GM19099 (cell line): Measurements from ENCODE around the gene LRGUK.

Source experiments
- POLR2A ChIP-seq: IDR thresholded peaks from 3 replicates; pipeline ENCODE4 v1.6.1; 2011; ENCODE audit warnings: low read depth; ENCODE audit not compliant: insufficient read length; ENCODE audit errors: extremely low read depth

The LRGUK gene

DNA sequence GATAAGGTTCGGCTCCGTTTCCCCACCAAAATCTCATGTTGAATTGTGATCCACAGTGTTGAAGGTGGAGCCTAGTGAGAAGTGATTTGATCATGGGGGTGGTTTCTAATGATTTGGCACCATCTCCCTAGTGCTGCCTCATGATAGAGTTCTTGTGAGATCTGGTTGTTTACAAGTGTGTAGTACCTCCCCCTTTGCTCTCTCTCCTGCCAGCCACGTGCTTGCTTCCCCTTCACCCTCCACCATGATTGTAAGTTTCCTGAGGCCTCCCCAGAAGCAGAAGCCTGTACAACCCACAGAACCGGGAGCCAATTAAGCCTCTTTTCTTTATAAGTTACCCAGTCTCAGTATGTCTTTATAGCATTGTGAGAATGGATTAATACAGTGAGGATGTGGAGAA lies 12.1 kb upstream of the LRGUK start:
- TF ChIP-seq POLR2A: no peak

DNA sequence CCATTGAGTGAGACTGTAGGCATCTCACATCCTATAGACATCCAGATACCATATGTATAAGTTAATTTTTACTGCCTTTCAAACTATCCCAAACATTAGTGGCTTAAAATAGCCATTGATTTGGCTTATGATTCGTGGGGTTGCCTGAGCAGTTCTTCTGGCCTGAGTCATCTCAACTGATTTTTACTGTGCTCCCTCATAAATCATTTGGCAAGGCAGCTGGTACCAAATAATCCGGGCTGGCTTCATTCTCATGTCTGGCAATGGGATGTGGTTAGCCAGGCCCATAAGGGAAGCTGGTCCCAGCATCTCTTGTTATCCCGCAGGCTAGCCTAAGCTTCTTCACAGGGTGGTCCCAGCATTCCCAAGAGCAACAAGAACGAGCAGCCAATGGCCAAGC lies 6.7 kb upstream of the LRGUK start:
- no peak for TF ChIP-seq POLR2A

DNA sequence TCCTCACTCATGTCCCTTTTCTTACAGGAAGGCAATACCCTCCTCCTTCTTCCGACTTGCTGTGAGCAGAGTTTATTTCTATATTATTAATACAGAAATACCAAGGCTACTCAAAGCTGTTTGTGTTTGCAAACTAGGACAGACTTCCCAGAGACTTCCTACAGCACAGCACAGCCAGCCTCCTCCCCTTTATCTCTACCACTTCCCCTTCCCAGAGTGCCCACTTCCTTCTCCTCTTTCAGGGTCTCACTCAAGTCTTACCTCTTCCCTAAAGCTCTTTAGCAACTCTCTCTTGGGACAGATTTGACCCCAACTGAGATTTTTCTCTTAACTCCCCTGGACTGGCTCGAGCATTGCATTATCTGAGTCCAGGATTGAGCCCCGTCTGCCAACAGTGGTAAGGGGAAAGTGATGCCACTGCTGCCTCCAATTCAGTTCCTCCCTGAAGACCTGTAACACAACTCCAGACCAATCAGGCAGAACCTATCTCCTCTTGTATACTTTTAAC lies 5.5 kb upstream of the LRGUK start:
- TF ChIP-seq POLR2A: no peak

DNA sequence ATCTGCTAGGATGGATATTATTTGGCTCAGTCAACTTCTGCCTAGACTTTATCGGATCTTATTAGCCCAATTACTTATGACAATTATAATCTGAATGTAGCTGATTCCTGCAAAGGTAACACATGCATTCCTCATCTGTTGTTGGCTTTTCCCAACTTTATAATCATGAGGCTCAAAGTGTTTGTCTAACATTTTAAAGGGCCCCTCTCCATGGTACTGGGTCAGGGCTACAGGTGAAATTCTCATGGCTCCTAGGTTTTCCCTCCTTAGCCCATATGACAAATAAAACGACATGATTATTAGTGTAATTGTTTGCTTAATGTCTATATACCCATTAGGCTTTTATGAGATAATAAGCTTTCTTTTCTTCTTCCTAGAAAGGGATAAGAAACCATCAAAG lies 4.2 kb upstream of the LRGUK start:
- TF ChIP-seq POLR2A: no peak

DNA sequence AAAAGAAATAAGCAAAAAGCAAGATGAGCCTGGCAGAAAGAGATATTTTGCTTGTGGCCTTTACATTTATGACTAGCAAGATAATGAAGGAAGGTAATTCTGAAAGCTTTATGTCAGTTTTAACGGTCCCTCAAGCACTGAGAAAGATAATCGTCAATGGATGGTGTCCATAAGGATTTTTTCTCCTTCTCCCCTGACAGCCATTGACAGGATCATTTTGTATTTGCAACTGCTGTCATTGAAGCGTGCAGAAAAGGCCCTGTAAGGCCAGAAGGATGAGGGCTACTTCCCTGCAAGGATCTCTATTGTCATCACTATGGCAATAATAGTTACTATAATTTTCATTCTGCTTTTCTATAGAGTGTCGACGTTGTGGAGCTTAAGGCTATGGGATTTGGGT lies 994 bp upstream of the LRGUK start:
- TF ChIP-seq POLR2A: no peak

DNA sequence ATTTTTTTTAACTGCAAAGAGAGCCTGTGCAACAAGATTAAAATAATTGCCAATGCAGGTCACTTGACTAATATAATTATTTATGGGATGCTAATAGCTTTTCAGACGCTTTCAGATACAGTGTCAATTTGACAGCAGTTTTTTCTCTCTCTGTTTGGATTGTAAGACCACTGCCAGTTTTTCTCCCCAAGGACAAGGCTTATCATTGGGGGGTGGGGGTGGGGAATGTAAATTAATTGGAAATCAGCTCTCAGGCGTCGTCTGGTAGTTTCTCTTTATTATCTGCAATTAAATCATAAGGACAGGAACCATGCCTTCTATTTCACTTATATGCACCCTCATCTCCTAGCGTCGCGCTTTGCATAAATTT lies 559 bp upstream of the LRGUK start:
- no peak for TF ChIP-seq POLR2A

DNA sequence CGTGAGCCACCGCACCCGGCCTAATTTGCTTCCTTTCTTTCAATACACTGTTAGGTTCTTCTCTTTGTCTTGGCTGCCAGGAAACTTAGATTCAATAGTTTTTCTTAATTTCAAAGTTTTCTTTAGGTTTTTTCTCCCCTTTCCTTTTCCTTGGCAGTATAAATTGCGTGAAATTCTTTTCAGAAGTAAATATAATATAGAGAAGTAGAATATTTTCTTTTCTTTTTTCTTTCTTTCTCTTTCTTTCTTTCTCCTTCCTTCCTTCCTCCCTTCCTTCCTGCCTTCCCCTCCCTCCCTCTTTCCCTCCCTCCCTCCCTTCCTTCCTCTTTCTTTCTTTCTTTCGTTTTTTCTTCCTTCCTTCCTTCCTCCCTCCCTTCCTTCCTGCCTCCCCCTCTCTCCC lies 1.7 kb downstream of the LRGUK start:
- no peak for TF ChIP-seq POLR2A

DNA sequence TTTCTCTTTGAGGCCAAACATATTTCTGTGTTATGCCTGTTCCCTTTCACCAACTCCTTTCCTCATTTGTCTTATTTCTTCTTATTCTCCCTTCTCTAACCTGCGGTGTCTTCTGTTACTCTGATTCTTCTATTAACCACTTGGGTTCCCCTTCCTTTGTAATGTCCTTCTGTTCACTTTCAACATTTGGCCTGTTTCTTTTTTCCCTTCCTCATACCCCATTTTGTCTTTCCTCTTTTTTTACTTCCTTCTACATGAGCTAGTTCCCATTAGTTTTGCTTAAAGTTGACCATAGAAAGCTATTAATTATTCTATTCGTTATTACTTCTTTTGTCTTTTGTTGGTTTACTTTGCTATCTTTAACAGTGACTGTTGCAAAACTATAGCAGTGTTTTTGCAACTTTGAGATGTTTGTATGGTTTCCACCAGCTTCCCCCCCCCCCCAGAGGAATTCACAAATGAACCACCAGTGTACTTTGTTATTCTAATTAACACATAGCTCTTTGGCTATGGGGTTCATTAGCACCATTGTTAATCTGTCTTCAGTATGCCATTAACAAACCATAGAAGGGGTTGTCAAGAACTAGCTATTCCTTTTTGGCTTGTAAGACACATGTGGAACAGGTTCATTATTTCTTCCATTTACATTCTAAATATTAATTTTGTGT lies 2.9 kb downstream of the LRGUK start:
- no peak for TF ChIP-seq POLR2A

DNA sequence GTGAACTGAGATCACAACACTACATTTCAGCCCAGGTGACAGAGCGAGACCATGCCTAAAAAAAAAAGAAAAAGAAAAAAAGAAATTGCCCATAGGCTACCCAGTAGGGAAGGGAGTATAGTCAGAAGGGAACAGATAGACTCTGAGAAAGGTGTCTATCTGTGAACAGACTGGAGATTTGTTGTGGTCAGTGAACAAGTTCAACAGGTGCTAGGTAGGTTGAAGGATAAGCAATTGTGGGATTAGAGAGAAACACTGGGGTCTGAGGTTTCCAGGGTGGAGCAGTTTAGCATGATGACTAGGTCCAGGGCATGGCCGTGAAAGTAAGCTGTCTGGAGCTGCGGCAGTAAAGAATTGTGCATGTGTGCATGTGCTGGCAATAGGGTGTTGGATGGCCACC lies 6.9 kb downstream of the LRGUK start:
- no peak for TF ChIP-seq POLR2A

DNA sequence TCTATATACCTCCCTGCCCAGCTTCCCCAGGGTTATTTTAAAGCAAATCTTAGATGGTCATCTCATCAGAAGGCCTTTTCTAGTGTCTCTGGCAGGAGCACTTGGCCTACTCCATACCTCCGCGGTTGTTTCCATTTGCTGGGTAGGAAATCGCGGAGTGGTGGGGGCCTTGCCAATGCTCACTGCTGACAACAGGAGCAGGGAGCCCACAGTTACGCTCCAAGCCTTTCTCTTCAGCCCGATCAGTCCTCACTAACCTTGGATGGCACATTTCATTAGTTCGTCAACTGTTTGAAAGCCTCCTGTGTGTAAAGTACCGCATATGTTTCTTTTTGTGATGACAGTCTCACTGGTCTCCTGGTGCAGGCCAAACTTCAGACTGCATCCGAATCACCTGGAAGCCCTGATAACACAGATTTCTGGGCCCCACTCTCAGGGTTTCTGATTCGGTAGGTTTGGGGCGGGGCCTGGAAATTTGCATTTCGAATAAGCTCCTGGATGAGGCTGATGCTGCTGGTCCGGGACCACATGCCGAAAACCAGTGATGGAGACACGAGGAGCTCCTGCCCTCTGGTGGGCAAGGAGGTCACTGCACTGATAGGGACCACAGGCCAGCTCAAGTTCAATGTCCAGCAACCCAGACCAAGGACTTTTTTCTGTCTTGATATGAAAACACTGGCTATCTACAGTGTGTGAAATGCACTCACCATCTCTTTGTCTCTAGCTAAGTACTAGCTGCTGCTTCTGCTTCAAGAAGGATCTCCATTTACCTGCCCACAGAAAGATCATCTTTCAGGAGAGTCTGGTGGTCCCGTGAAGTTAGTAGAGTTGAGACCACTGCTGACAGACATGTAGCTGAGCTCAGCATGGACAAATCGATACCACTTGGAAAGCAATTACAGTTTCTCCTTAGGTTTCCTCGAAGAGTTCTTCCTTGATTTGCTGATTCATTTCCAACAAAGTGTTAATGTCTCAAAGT lies 14.0 kb downstream of the LRGUK start:
- TF ChIP-seq POLR2A: no peak

DNA sequence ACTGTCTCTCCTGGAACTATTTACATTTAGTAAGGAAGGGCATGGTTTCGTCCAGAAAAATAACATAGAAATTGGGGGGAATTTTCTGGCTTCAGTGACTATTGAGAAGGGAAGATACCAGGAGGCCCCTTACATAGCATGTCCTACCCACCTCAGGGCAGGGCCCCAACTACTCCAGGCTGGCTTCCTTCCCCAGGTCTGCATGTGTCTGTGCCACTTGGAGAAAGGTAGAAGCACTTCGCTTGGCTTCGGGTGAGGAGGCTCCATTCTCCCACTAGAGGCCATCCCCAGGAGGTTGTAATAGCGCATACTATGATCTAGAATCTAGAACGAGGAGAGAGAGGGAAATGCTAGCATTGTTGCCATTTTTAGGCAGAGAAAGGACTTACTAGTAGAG lies 14.7 kb downstream of the LRGUK start:
- TF ChIP-seq POLR2A: no peak

DNA sequence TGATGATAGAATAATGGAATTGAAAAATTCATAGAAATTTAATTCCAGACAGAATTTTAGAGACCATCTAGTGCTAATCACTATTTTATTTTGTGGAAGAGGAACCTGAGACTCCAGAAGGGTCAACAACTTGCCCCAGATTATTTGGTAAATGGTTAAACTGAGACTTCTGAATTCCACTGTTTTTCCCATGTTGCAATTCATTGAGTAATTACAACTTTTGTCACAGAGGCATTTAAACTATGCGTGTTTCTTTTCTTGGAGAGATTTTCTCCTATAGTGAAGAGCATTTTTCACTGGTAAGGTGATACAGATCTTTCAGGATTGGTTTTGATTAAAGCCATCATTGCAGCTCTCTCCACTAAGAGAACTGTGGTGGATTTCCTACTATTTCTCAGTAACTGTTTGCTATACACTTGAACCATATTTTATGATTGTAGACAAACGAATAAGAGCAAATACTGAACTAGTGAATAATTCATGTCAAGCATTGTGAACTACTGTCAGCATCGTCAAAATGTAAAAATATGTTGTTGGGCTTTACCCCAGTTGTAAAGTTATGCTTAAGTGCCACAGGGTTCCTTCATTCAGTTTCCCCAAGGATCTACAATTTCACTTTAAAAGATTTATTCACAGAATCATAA lies 26.5 kb downstream of the LRGUK start:
- TF ChIP-seq POLR2A: no peak

DNA sequence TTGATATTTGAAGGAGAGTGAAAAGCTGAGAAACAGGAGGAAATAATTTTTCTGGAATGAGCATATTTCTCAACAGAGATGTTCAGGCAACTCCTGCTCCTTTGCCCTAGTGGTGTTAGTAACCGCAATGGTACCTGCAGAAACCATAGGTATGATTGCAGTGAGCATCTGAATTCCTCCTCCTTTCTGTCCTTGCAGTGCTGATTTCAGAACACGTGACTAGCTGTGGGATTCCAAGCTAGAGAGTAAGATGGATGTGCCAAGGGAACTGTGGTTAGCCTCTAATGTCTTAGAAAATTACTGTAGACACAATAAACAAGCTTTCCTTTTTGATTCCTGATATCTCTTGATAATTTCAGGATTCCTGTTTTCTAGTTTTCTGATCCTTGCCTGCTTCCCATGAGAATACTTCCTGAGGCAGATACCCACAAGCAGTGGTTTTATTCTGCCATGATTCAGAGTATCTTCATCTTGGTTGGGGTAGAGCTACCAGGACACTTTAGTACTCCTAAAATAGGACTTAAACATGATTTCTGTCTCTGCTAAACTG lies 27.5 kb downstream of the LRGUK start:
- no peak for TF ChIP-seq POLR2A

DNA sequence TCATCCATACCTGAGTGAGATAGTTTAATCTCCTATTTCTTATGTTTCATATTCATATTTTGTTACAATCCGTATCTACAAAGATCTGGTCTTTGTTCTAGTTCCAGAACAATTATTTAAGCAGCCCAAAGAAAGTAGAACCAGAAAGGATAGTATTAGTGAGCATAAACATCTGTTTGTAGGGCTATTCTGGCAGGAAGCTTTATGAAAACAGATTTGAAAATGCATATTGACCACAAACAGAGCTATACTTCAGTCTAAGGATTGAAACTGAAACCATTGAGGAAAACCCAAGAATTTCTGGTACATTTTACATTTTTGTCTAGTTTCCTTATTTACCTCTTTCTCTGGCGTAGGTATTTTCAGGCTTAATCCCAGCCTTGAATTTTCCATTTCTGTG lies 28.1 kb downstream of the LRGUK start:
- no peak for TF ChIP-seq POLR2A

DNA sequence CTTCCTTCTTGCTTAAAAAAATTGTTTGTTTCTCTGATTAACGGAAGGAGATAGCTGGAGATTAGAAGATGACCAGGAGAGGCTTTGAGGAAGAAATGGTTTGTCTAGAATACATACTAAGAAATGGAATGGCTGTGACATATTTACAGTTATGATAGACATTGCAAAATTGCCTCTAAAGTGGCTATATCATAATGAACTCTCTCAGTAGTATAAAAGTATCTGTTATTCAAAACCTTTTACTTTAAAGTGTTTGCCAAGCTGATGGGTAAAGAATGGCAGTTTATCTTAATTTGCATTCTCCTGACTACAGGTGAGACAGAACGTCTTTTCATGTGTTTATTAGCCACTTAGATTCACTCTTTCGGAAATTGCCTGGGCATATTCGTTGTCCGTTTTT lies 28.7 kb downstream of the LRGUK start:
- no peak for TF ChIP-seq POLR2A

DNA sequence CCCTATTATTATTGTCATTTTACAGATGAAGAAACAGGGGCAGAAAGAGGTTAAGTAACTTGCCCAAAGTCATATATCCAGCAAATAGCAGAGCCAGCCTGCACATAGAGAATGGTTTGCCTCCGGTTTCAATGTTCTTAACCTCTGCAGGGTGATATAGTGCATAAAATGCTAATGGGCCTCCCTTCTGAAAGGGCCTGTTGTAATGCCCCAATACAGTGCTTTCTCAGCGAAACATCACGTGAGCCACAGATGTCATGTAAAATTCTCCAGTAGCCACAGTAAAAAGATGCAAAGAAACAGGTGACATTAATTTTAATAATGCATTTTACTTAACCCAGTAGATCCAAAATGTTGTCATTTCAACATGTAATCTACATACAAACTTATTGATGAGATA lies 38.1 kb downstream of the LRGUK start:
- TF ChIP-seq POLR2A: no peak

DNA sequence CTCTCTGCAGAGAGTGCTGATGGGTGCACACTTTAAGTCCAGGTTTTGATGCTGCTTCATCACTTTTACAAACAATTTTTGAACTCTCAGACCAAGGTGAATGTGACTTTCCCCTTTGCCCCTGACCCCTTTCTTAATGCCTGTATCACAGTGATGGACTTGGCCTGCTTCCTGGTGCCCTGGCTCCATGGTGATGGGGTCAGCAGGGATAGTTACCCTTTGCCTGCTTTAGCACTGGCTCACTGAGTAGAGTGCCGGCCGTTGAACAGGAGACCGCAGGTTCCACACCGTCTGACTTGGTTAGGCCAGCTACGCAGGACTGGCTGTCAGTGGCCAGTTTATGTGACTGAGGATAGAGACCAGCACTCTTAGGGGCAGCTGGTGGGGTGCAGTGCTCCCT lies 40.1 kb downstream of the LRGUK start:
- no peak for TF ChIP-seq POLR2A
